HG03571 (cell line): ENCODE data around the gene NT5M.
"Not testable (repeated sequence)": the region's sequence is repeated elsewhere in the genome, so short reads cannot be mapped to it uniquely, and the experiment has no call there.

Experiments used
- ATAC-seq: cut with Tn5 transposase; IDR thresholded peaks from one replicate; pipeline ENCODE4 v1.9.1; 2021; ENCODE audit not compliant: unreplicated experiment

NT5M gene

DNA sequence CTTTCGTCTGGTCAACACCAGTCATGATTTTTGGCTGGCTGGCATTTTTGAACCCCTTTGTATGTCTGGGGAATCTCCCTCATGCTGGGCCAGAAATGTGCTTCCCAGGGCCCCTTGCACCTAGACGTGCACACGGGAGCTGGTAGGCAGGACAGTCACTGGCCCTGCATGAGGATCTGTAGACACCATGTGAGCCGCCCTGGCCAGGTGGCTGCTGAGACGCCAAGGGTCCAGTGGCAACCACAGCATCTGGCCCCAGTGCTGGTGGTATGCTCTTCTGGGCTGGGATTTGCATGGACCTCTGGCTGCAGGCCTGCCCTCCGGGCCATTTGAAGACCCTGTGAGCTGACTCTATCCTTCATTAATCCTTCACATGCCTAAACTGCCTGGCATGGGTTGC, 67.5 kb downstream of the NT5M start:
- no peak for ATAC-seq

GRCh38 chr17:17372856-17373520, 69.8 kb downstream of the NT5M start:
- ATAC-seq: no peak

GRCh38 chr17:17375841-17376240, 72.7 kb downstream of the NT5M start:
- no peak for ATAC-seq

DNA sequence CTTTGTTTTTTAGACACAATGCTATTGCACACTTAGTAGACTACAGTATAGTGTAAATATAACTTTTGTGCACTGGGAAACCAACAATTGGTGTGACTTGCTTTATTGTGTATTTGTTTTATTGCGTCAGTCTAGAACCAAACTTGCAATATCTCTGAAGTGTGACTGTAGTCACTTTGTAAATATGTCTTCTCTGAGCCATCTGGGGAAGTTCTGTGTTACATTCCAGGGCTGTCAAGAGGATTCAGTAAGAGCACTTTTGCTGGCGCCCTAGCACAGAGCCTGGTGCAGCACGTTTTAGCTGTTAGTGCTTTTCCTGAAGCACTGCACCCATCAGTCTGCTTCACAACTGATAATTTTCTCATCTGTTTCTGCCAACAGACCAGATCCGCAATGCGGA, 73.2 kb downstream of the NT5M start:
- no peak for ATAC-seq

DNA sequence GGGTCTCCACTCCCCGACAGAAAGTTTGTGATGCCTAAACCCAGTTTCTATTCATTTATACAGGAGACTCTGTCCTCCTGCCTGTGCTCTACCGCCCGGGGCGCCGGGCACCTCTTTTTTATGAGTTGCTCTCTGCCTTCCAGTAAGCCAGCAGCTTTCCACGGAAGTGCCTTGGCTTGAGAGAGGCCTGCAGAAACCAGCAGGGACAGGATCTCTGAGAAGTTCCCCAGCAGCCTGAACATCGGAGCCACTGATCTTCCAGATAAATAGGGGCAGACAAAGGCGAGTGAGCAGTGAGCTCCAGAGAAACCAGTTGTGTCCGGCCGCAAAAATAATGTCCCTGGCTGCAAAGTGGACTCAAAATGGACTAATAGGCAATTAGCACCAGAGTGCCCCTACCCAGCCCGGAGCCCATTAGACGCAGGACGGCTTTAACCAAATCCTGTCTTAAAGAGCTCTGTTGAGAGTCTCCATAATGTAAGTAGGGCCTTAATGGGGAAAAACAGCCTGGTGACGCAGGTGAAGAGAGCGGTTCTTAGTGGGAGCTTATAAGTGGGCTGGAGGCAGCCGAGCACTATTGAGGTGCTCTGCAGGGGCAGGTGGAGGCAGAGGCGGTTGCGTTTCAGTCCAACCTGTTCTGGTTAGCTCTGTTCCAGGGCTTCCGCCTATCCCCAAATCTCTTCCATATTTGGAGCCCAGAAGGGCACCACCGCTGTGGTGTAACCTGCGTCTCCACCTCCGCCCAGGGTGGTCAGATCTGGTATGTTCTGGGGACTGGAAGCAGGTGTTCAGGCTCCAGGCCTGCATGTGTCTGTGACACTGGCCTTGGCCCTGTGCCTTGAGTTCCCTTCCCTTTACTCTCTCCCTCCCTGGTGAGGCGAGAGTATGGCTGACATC, 74.1 kb downstream of the NT5M start:
- ATAC-seq: no peak

- no peak for ATAC-seq
Observed at GRCh38 chr17:17379197-17379991, 76.2 kb downstream of the NT5M start.

GRCh38 chr17:17380145-17380925, 77.2 kb downstream of the NT5M start:
- ATAC-seq: no peak

- ATAC-seq: no peak
Observed at GRCh38 chr17:17381446-17382064, 78.4 kb downstream of the NT5M start.

GRCh38 chr17:17382065-17382459, 78.9 kb downstream of the NT5M start:
- ATAC-seq: no peak

GRCh38 chr17:17382971-17383370, 79.8 kb downstream of the NT5M start:
- no peak for ATAC-seq

GRCh38 chr17:17383431-17384290, 80.5 kb downstream of the NT5M start:
- ATAC-seq: not testable (repeated sequence)

DNA sequence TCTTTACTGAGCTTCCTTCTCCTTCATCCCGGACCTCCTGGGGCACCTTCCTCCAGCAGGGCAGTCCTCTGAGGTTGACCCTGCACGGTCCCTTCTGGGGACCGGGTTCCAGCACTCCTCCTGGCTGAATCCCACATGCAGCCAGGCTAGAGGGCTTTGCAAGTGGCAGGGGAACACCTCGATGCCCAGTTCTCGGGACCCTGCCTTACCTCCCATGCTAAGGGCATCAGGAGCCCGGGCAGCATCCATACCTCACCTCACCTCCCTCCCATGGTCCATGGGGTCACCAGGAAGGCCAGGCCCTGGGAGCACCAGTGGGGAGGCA, 81.1 kb downstream of the NT5M start:
- ATAC-seq: no peak

DNA sequence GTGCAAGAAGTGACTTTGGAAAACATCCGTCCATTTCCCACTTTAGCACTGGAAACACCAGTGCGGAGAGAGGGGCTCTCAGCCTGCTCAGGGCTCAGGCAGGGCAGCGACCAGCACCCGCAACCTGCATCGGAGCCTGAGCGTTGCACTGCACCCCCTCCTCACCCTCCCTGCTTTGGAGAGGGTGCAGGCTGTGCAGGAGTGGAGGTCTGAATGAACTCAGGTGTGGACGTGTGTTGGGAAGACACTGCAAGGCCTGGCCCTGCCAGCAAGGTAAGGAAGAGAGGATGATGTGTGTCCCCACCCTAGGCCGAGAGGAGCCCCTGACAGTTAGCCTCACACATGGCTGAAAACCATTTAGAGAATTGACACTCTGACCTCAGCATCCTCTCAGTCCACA, 81.8 kb downstream of the NT5M start:
- no peak for ATAC-seq

- no peak for ATAC-seq
Observed at GRCh38 chr17:17385491-17385890, 82.3 kb downstream of the NT5M start.

- ATAC-seq: no peak
Observed at GRCh38 chr17:17386094-17386800, 83.1 kb downstream of the NT5M start.

- ATAC-seq: no peak
Observed at GRCh38 chr17:17387017-17387497, 83.9 kb downstream of the NT5M start.

GRCh38 chr17:17387498-17388362, 84.6 kb downstream of the NT5M start:
- no peak for ATAC-seq
